NB4 (cell line): ENCODE measurements around the gene BAMBI.

Source experiments
- DNase-seq: peaks from one replicate; pipeline ENCODE4 v3.0.0; 2010; ENCODE audit warnings: low read depth
- H3K4me3 ChIP-seq: one replicate; pipeline ENCODE4 v1.5.1; 2011; ENCODE audit warnings: mild to moderate bottlenecking, low read depth, low read length, moderate library complexity
- MYC ChIP-seq: IDR thresholded peaks from 2 replicates; pipeline ENCODE4 v1.6.1; 2011; ENCODE audit warnings: low read depth, low read length
- POLR2A ChIP-seq: IDR thresholded peaks from 2 replicates; pipeline ENCODE4 v1.6.1; 2011; ENCODE audit warnings: mild to moderate bottlenecking; ENCODE audit not compliant: insufficient read length; ENCODE audit errors: extremely low read depth
- TF ChIP-seq, protein P1 (sequence below): IDR thresholded peaks from 2 replicates; pipeline ENCODE4 v1.6.1; 2011; ENCODE audit warnings: low read depth, low read length
- TF ChIP-seq, protein P2 (sequence below): IDR thresholded peaks from one replicate; pipeline ENCODE4 v1.5.1; 2012; ENCODE audit warnings: low read depth, low read length

The BAMBI gene

DNA sequence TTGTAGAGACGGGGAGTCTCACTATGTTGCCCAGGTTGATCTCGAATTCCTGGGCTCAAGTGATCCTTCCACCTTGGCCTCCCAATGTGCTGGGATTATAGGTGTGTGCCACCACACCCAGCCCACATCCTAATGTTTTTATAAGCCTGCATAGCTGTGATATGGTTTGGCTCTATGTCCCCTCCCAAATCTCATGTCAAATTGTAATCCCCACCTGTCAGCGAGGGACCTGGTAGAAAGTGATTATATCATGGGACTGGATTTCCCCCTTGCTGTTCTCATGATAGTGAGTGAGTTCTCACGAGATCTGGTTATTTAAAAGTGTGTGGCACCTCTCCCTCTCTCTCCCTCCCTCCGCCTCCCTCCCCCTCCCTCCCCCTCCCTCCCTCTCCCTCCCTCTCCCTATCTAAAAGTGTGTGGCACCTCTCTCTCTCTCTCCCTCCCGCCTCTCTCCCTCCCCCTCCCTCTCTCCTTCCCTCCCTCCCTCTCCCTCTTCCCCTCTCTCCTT lies 13.9 kb downstream of the BAMBI start:
- DNase-seq: peak; percentile 10
- TF ChIP-seq, protein P1, sequence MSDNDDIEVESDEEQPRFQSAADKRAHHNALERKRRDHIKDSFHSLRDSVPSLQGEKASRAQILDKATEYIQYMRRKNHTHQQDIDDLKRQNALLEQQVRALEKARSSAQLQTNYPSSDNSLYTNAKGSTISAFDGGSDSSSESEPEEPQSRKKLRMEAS: no peak
- TF ChIP-seq POLR2A (no peak), MYC (no peak)
- TF ChIP-seq, protein P2, sequence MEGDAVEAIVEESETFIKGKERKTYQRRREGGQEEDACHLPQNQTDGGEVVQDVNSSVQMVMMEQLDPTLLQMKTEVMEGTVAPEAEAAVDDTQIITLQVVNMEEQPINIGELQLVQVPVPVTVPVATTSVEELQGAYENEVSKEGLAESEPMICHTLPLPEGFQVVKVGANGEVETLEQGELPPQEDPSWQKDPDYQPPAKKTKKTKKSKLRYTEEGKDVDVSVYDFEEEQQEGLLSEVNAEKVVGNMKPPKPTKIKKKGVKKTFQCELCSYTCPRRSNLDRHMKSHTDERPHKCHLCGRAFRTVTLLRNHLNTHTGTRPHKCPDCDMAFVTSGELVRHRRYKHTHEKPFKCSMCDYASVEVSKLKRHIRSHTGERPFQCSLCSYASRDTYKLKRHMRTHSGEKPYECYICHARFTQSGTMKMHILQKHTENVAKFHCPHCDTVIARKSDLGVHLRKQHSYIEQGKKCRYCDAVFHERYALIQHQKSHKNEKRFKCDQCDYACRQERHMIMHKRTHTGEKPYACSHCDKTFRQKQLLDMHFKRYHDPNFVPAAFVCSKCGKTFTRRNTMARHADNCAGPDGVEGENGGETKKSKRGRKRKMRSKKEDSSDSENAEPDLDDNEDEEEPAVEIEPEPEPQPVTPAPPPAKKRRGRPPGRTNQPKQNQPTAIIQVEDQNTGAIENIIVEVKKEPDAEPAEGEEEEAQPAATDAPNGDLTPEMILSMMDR: no peak
- no peak overlapping the region for H3K4me3 ChIP-seq

DNA sequence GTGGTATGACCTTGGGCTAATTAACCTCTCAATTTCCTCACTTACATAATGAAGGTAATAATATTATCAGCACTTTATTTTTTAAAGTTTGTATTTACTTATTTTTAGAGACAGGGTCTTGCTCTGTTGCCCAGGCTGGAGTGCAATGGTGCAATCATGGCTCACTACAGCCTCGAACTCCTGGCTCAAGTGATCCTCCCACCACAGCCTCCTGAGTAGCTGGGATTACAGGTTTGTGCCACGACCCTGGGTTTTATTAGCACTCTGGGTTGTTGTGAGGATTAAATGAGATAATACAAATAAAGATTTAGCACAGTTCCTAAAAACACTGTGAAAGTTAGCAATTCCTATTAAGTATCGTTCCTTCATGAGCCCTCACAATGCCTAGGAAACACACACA lies 14.7 kb downstream of the BAMBI start:
- DNase-seq: no peak
- TF ChIP-seq MYC (no peak), POLR2A (no peak)
- TF ChIP-seq, protein P2: no peak
- TF ChIP-seq, protein P1: no peak
- H3K4me3 ChIP-seq: no peak overlapping the region

DNA sequence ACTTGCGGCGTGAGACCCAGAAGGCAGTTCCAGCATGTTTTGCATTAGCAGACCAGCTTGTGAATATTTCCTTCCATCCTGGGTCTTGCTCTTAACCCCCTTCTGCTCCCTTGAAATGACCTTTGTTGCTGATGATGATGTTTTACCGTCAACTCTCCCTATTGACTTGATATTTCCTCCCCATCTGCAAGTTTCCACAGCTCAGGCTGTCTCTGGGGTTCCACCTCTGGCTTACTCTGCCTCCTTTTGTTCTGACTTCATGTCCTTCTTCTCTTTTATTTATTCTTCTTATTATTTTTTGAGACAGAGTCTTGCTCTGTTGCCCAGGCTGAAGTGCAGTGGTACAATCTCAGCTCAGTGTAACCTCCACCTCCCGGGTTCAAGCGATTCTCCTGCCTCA lies 17.2 kb downstream of the BAMBI start:
- TF ChIP-seq POLR2A (no peak), MYC (no peak)
- TF ChIP-seq, protein P1: no peak
- TF ChIP-seq, protein P2: no peak
- no peak for DNase-seq
- no peak overlapping the region for H3K4me3 ChIP-seq

DNA sequence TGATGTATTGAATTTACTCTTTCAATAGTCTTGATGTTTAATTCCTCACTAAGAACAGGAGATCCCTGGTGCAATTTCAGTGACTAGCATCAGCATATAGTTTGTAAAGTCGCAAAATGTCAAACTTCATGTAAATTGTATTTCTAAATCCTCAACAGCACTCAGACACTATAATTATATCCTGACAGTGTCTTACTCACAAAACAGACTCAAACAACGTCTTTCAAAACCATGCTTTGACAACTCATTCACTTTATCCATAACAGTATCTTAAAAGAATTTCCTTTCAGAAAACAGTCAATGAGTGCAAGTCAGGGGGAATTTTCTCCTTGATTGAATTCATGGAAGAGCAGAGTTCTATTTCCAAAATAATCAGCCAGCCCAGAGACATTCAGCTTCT lies 20.8 kb downstream of the BAMBI start:
- DNase-seq: no peak
- no peak overlapping the region for H3K4me3 ChIP-seq
- TF ChIP-seq POLR2A: no peak
- TF ChIP-seq, protein P2: no peak
- TF ChIP-seq, protein P1: no peak
- no peak for TF ChIP-seq MYC

DNA sequence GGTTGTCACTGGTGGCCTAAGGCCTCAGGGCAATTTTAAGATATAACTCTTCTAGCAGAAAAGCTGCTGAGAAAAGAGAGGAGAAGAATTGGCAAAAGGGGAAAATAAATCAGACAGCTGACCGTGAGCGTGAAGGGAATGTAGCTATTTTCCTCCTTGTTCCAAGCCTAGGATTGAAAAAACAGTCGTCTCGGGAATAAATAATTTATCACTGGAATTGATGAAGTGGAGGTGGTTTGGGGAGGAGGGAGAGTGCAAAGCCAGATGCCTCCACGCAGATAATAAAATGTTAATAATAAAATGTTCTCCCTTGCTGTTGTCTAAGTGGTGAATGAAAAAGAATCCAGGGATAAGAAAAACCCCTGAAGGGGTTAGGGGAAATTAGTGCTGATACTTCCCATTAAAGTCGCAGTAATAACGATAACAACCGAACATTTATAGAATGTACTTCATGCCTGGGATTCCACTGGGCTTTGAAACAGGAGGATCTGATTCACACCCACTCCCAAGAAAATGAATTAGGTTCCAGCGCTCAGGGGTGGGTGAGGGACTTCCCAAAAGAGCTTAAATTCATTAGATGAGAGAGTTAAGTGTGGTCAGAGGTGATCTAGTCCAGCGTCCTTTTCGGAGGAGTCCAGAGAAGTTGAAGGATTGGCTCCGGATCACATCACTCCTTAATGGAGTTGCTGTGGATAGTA lies 27.3 kb downstream of the BAMBI start:
- no peak for DNase-seq
- TF ChIP-seq MYC: no peak
- TF ChIP-seq, protein P2: no peak
- TF ChIP-seq, protein P1: no peak
- no peak for TF ChIP-seq POLR2A
- H3K4me3 ChIP-seq: no peak overlapping the region
